SK-MEL-5 (cell line): ENCODE measurements around the gene HSPA1B. TPM values are rescaled to one million over a fixed set of nuclear protein-coding genes. Genes with fewer than 3 reads are reported as not detected.
"Not testable (repeated sequence)": the region's sequence is repeated elsewhere in the genome, so short reads cannot be mapped to it uniquely, and the experiment has no call there.

ENCODE experiments used
- DNase-seq: peaks from one replicate; pipeline ENCODE4 v3.0.0-alpha.2; 2016; ENCODE audit warnings: low read depth, low spot score
- in situ Hi-C: cut with HindIII; loops from 2 replicates; pipeline ENCODE4 v1.10.0; 2016; ENCODE audit warnings: low sequenced_read_pairs, high pct_unique_total_duplicates, low pct_unique_long_range_greater_than_20kb
- total RNA-seq: library from RNA; depleted of rRNA; stranded (reverse); fragments of >200 nt; shearing (Covaris generic); gene quantifications from 2 replicates; pipeline ENCODE4 v1.2.3, GENCODE V29; 2014

The HSPA1B gene
- total RNA-seq, 1 experiment from 2014 or later: 104 TPM

DNA sequence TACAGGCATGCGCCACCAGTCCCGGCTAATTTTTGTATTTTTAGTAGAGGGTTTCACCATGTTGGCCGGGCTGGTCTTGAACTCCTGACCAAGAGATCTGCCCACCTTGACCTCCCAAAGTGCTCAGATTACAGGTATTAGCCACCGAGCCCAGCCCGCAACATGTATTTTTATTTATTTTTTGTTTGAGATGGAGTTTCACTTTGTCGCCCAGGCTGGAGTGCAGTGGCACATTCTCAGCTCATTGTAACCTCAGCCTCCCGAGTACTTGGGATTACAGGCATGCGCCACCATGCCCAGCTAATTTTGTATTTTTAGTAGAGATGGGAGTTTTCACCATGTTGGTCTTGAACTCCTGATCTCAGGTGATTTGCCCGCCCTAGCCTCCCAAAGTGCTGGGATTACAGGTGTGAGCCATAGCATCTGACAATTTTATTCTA, 10.6 kb downstream of the HSPA1B start:
- DNase-seq, in situ Hi-C loops: not testable (repeated sequence)

- DNase-seq: no peak
- in situ Hi-C loops: no loop called here
Observed at GRCh38 chr6:31838968-31839367, 11.4 kb downstream of the HSPA1B start.

GRCh38 chr6:31839779-31840126, 12.2 kb downstream of the HSPA1B start:
- in situ Hi-C loops, DNase-seq: not testable (repeated sequence)

GRCh38 chr6:31842053-31842452, 14.5 kb downstream of the HSPA1B start:
- no peak for DNase-seq
- in situ Hi-C loops: no loop called here

DNA sequence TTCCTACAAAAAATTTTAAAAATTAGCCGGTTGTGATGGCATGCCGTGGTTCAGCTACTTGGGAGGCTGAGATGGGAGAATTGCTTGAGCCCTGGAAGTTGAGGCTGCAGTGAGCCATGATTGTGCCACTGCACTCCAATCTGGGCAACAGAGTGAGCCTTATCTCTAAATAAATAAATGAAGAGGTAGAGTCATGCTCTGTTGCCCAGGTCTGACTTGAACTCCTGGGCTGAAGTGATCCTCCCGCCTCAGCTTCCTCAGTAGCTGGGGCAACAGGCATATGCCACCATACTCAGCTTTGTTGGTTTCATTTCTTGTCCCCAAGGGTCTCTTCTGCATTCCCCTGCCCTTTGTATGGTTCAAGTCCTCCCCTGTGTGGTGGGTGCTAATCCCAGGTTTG, 17.0 kb downstream of the HSPA1B start:
- no peak for DNase-seq
- in situ Hi-C loops: no loop called here

GRCh38 chr6:31847276-31847978, 19.9 kb downstream of the HSPA1B start:
- in situ Hi-C loops: no loop called here
- DNase-seq: no peak

DNA sequence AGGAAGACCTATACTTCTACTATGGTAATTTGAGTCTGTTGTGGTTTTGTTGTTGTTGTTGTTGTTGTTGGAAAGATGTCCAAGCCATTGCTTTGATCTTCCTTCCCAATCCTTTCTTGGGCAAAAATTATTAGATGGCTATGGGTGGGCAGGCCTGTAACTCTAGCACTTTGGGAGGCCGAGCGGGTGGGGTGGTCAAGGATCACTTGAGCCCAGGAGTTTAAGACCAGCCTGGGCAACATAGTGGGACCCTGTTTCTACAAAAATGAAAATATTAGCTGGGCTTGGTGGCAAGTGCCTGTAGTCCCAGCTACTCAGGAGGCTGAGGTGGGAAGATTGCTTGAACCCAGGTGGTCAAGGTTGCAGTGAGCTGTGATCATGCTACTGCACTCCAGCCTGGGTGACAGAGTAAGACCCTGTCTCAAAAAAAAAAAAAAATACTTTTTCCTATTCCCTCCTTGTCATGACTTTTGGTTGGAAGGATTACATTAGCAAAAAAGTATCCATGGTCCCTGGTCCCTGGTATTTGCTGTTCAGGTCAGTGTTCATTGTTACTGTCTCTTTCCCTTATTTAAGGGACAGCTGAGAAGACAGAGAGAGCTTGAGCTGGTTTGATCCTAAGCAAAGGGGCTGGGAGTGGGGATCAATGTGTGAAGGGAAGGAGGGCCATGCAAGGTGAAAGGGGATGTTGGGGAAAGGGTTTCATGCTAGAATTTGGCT, 23.4 kb downstream of the HSPA1B start:
- in situ Hi-C loops: no loop called here

GRCh38 chr6:31851485-31851832, 23.9 kb downstream of the HSPA1B start:
- no peak for DNase-seq
- in situ Hi-C loops: no loop called here

More for the DNA sequence above, 23.4 kb downstream of the HSPA1B start:
- DNase-seq: no peak

DNA sequence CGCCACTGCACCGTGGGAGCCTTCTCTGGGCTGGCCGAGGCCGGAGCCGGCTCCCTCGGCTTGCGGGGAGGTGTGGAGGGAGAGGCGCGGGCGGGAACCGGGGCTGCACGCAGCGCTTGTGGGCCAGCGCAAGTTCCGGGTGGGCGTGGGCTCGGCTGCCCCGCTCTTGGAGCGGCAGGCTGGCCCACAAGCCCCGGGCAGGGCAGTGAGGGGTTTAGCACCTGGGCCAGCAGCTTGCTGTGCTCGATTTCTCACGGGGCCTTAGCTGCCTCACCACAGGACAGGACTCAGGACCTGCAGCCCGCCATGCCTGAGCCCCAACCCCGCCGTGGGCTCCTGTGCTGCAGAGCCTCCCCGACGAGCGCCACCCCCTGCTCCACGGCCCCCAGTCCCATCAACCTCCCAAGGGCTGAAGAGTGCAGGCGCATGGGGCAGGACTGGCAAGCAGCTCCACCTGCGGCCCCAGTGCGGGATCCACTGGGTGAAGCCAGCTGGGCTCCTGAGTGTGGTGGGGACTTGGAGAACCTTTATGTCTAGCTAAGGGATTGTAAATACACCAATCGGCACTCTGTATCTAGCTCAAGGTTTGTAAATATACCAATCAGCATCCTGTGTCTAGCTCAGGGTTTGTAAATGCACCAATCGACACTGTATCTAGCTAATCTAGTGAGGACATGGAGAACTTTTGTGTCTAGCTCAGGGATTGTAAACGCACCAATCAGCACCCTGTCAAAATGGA, 24.6 kb downstream of the HSPA1B start:
- DNase-seq, in situ Hi-C loops: not testable (repeated sequence)

DNA sequence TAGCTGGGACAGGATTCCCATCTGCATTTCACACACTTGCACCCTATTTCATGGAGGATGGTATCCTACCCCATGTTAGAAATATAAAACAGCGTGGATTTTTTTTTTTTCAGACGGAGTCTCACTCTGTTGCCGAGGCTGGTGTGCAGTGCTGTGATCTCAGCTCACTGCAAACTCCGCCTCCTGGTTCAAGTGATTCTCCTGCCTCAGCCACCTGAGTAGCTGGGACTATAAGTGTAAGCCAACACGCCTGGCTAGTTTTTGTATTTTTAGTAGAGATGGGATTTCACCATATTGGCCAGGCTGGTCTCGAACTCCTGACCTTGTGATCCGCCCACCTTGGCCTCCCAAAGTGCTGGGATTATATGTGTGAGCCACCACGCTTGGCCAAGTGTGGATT, 30.2 kb downstream of the HSPA1B start:
- DNase-seq, in situ Hi-C loops: not testable (repeated sequence)

DNA sequence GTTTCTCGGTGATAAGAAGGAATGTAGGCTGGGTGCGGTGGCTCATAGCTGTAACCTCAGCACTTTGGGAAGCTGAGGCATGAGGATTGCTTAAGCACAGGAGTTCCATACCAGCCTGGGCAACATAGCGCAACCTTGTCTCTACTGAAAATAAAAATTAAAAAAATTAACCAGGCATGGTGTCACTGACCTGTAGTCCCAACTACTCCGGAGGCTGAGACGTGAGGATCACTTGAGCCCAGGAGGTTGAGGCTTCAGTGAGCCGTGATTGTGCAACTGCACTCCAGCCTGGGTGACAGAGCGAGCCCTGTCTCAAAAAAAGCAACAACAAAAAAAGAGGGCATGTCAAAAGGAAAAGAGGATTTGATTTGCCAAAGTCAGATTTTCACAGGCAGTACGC, 31.2 kb downstream of the HSPA1B start:
- no peak for DNase-seq
- in situ Hi-C loops: no loop called here

DNA sequence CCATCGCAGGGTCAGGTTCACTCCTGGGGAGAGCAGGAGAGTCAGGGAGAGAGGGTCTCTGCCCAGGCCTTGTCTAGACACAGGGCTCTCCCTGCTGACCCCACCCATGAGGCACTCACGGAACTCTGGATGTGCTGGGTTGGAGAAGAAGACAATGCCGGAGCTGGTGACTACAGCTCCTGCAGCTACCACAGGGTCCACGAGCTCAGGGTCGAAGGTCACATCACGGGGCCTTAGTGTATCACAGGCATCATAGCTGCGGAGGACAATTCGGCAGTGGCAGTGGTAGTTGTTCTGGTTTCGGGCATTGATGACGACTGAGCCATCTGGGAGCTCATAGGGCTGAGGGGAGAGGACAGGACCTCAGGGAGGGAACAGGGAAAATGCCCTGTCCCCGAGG, 32.4 kb downstream of the HSPA1B start:
- no peak for DNase-seq
- in situ Hi-C loops: no loop called here

GRCh38 chr6:31860349-31860748, 32.8 kb downstream of the HSPA1B start:
- no peak for DNase-seq
- in situ Hi-C loops: no loop called here

DNA sequence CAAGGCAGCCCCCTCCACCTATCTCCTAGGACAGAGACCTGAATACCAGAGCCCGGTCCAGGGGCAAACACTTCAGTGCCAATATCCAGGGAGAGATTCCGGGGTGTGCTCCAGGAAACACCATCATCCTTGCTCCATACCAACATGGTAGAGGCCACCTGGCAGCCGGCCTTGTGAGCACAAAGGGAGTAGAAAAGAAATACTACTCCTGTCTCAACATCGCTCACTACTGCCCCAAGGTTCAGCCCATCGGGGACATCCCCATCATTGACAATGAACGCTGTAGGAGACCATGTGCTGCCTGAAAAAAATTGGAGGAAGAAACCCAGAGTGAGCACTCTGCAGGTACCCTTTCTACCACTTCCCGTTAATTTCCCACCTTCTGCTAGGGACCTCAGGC, 33.6 kb downstream of the HSPA1B start:
- in situ Hi-C loops: no loop called here
- no peak for DNase-seq

GRCh38 chr6:31861919-31862343, 34.4 kb downstream of the HSPA1B start:
- DNase-seq: no peak
- in situ Hi-C loops: no loop called here

DNA sequence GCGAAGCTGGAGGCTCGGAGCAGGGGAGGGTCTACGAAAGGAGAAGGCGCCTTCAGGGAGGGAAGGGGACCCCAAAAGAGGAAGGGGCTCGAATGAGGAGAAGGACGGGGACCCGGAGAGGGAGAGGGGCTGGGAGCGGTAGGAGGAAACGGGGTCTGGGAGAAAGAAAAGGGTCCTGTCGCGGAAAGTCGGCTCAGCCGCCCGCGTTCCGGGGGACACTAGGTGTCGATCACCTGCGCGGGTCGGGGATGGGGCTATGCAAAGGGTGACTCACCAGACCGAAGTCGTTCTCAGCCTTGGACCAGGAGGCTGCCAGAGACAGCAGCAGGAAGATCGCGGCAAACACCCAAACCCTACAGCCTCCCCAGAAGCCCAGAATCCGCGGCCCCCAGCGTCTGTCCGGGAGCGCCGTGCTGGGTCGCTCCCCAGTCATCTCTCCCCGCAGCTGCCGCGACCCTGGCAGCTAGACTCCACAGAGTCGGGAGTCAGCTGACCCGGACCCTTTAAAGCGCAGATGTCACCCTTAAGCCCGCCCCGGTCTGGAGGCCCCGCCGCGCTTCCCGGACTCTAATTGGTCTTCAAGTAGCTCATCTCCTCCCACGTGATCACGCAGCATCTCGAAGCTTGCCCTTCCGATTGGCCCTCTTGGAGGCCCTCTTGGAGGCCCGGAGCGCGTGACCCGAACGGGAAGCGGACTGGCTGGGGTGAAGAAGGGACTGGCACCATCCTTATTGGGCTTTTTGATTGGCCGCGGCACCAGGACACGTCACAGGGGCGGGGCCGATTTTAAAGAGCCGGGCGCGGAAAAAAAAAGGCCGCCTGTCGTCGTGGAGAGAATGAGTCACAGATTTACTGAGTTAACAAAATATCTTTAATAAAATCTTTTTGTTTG, 35.1 kb downstream of the HSPA1B start, which contains the start of gene NEU1:
NEU1 (minus strand) TSS at position 478 of the 892 bp plus-strand sequence; CDS start at position 433, 45 bp downstream.
- peak; percentile 100 for DNase-seq
- in situ Hi-C loops: no loop called here

DNA sequence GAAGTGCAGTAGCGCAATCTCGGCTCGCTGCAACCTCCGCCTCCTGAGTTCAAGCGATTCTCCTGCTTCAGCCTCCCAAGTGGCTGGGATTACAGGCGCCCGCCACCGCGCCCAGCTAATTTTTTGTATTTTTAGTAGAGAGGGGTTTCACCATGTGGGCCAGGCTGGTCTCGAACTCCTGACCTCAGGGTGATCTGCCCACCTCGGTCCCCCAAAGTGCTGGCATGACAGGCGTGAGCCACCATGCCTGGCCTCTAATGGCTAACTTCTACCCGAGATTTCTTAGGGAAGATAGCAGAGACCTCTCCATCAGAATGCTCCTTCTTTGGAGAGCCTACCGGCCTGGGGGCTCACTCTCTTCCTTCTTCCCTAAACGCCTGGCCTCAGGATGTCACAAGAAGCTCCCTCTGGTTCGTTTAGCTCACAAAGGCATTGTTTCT, 36.6 kb downstream of the HSPA1B start:
- DNase-seq, in situ Hi-C loops: not testable (repeated sequence)
